NB4 (cell line): ENCODE data around the gene RPP21.
A peak's percentile ranks its signal among the peaks of the same experiment; 100 is the strongest.

Experiments used
- DNase-seq: peaks from one replicate; pipeline ENCODE4 v3.0.0; 2010; ENCODE audit warnings: low read depth
- H3K4me3 ChIP-seq: one replicate; pipeline ENCODE4 v1.5.1; 2011; ENCODE audit warnings: mild to moderate bottlenecking, low read depth, low read length, moderate library complexity
- CTCF ChIP-seq: IDR thresholded peaks from one replicate; pipeline ENCODE4 v1.5.1; 2012; ENCODE audit warnings: low read depth, low read length
- MAX ChIP-seq: IDR thresholded peaks from 2 replicates; pipeline ENCODE4 v1.6.1; 2011; ENCODE audit warnings: low read depth, low read length
- MYC ChIP-seq: IDR thresholded peaks from 2 replicates; pipeline ENCODE4 v1.6.1; 2011; ENCODE audit warnings: low read depth, low read length
- POLR2A ChIP-seq: IDR thresholded peaks from 2 replicates; pipeline ENCODE4 v1.6.1; 2011; ENCODE audit warnings: mild to moderate bottlenecking; ENCODE audit not compliant: insufficient read length; ENCODE audit errors: extremely low read depth

RPP21 gene

GRCh38 chr6:30334075-30334783 is 10.7 kb upstream of the RPP21 start:
- no peak for TF ChIP-seq MAX
- no peak for TF ChIP-seq CTCF
- no peak overlapping the region for H3K4me3 ChIP-seq
- no peak for DNase-seq

- TF ChIP-seq CTCF (no peak), POLR2A (no peak), MYC (no peak), MAX (no peak)
- H3K4me3 ChIP-seq = no peak overlapping the region
- no peak for DNase-seq
These were observed 4.3 kb upstream of the RPP21 start for GRCh38 chr6:30340589-30341054.

DNA sequence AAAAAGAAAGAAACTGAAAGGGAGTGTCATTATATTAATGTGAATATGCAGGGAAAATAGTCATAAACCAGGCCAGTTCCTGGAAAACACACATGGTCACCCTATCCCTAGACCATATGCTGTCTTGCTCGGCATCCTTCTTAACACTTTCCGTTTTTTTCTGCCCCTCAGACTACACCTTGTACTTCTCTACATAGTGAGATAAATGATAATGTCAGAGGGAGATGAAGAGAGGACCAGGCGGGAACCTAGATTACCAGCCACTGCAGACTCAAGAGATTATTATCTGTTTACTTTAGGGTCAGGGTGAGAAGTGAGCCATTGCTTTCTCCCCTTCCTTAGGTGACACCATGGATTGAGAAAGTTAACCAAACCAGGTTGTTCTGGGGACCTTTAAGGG is 3.7 kb upstream of the RPP21 start:
- no peak for TF ChIP-seq MAX
- no peak for TF ChIP-seq POLR2A
- TF ChIP-seq CTCF = no peak
- no peak for TF ChIP-seq MYC
- DNase-seq = no peak

DNA sequence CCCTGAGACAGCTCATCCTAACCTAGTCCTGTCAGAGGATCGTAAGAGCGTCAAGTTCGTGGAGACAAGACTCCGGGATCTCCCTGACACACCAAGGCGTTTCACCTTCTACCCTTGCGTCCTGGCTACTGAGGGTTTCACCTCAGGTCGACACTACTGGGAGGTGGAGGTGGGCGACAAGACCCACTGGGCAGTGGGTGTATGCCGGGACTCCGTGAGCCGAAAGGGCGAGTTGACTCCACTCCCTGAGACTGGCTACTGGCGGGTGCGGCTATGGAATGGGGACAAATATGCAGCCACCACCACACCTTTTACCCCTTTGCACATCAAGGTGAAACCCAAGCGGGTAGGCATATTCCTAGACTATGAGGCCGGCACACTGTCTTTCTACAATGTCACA is 3.2 kb upstream of the RPP21 start:
- no peak for TF ChIP-seq MAX
- TF ChIP-seq MYC = no peak
- no peak for TF ChIP-seq POLR2A
- TF ChIP-seq CTCF = no peak
- no peak overlapping the region for H3K4me3 ChIP-seq
- DNase-seq = no peak

More for the DNA sequence above, 3.7 kb upstream of the RPP21 start:
- H3K4me3 ChIP-seq = no peak overlapping the region

GRCh38 chr6:30344191-30344867 is 627 bp upstream of the RPP21 start:
- TF ChIP-seq CTCF (no peak), MYC (no peak), POLR2A (no peak), MAX (no peak)
- peak overlapping the region; percentile 30 for H3K4me3 ChIP-seq
- DNase-seq = no peak

DNA sequence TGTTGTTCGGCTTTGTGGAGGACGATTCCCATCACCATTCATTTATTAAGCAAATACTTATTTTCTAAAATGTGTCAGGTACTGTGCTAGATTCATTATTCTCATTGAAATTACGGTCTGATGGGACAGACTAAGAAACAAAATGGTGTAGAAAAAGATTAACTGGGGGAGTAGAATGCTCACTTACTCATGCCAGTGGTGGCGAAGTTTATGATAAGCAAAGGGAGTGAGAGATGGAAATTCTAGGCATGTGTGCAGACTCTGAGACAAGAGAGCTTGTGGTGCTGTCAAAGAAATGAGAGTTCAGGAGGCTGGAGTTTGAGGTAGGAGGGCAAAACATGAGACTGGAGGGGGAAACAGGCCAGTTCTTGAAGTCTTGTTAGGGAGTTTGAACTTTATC is 896 bp downstream of the RPP21 start:
- TF ChIP-seq POLR2A (no peak), MAX (no peak), CTCF (no peak)
- no peak for DNase-seq

More for the DNA sequence above, 896 bp downstream of the RPP21 start:
- peak overlapping the region; percentile 78 for H3K4me3 ChIP-seq
